Measurements from ENCODE around the gene CIDEB. TPM values are rescaled to one million over a fixed set of nuclear protein-coding genes. Genes with fewer than 3 reads are reported as not detected.

The CIDEB gene
- total and polyA plus RNA-seq, 2 of the 8 experiments (the other 6 are each of a cell fraction or from before 2014, with no cell fraction given) = 0.11 TPM; not detected in 1

DNA sequence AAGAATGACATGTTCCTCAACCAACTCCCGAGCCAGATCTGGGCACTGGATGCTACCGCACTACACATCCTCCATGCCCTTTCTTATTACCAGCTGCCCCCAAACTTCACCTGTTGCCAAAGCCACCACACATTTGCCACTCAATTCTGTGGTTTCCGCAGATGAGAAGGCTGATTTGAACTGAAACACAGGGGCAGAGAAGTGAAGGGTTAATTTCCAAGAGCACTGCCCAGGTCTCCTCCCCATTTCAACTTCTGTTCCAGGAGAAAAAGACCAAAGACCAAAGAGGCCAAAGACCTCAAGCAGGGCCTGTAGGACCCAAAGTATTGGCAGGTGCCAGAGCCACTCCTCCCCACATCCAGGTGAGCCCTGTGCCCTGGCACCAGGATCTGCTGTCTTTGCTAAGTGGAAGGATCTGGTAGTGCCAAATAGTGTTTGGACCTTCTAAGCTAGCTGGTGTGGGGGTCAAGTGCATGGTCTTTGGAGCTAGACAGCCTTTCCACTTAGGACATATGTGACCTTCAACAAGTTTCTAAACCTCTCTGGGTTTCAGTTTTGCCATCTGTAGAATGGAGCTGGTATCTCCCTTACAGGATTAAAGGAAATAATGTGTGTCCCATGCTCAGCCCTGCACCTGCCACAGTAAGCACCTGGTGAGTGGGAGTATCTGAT is 16.2 kb downstream of the CIDEB start (continued):
- TF ChIP-seq ATF3 (IDR thresholded peaks at IDR 0.05; ENCODE audit: insufficient read depth, low read depth, low read length) = no peak
